HCT116 (cell line): ENCODE results near the gene SAMD4B. TPM values are rescaled to one million over a fixed set of nuclear protein-coding genes. Genes with fewer than 3 reads are reported as not detected.

Source experiments
- ATAC-seq: fragments of 200-7000 bp; cut with Tn5 transposase; 2 replicates; pipeline ENCODE4 v1.9.1; 2020; ENCODE audit warnings: mild to moderate bottlenecking, moderate library complexity
- BruUV-seq: library from RNA; stranded (reverse); fragments of 400-500 nt; replicated peaks from 2 replicates; lab custom pipeline; 2021; lab: Mats Ljungman, UMichigan
- CTCF ChIA-PET: fragments of 300-600 bp; sonication (Branson Sonifier 250); formaldehyde crosslinking; loops from one replicate; lab custom pipeline; 2021; ENCODE audit warnings: antibody characterized with exemption; lab: Charles Lee
- POLR2A ChIA-PET: fragments of 300-600, 350-600 bp; sonication (Branson Sonifier 250); formaldehyde crosslinking; loops from one replicate; lab custom pipeline; 2021; ENCODE audit warnings: antibody characterized with exemption; lab: Charles Lee
- RAD21 ChIA-PET, 2 experiments: fragments of 300-600 bp; sonication (Branson Sonifier 250); formaldehyde crosslinking; loops; one replicate each; lab custom pipeline; 2023; ENCODE audit warnings: low total read pairs in 2 of 2; ENCODE audit not compliant: uncharacterized antibody in 2 of 2, unreplicated experiment in 2 of 2, low non-redundant PET in 1 of 2; lab: Charles Lee
- DNase-seq: peaks from one replicate; pipeline ENCODE4 v3.0.0-alpha.2; 2010; ENCODE audit warnings: low read depth, low spot score
- H2AFZ ChIP-seq: fragments of 200-600 bp; shearing (Covaris generic), sonication (generic); 2 replicates; pipeline ENCODE4 v1.6.1; 2017; ENCODE audit warnings: low read depth, mixed run types, mixed read lengths, antibody characterized with exemption, low read length; ENCODE audit not compliant: poor library complexity, severe bottlenecking
- H3K27ac ChIP-seq: 2 replicates; pipeline ENCODE4 v1.5.1; 2012; ENCODE audit warnings: low read depth, low read length
- H3K27me3 ChIP-seq: fragments of 200-600 bp; sonication (generic); 2 replicates; pipeline ENCODE4 v1.6.1; 2016; ENCODE audit warnings: mixed run types, low read length, mixed read lengths; ENCODE audit not compliant: insufficient read depth
- H3K36me3 ChIP-seq, 2 experiments: fragments of 200-500 bp in 1 of 2; fragments of 200-600 bp in 1 of 2; sonication (Bioruptor generic) in 1 of 2; sonication (generic) in 1 of 2; 2 replicates each; pipeline versions ENCODE4 v1.5.1 to v1.6.1; 2014 to 2016; ENCODE audit warnings: low read length in 2 of 2, inconsistent platforms in 1 of 2, mixed read lengths in 1 of 2, mixed run types in 1 of 2; ENCODE audit not compliant: insufficient read depth in 2 of 2, control insufficient read depth in 1 of 2
- H3K4me1 ChIP-seq, 2 experiments: fragments of 200-600 bp in 1 of 2; sonication (generic) in 1 of 2; 2 replicates each; pipeline versions ENCODE4 v1.5.1 to v1.6.1; 2012 to 2017; ENCODE audit warnings: low read length in 2 of 2, inconsistent platforms in 1 of 2, mild to moderate bottlenecking in 1 of 2, mixed read lengths in 1 of 2, mixed run types in 1 of 2, moderate library complexity in 1 of 2; ENCODE audit not compliant: insufficient read depth in 2 of 2, control insufficient read depth in 1 of 2
- H3K4me2 ChIP-seq: fragments of 200-600 bp; sonication (generic); 2 replicates; pipeline ENCODE4 v1.6.1; 2017; ENCODE audit warnings: mixed run types, low read length, mixed read lengths
- H3K4me3 ChIP-seq, 2 experiments: fragments of 200-600 bp in 1 of 2; sonication (generic) in 1 of 2; replicated peaks in 1 of 2; 2 replicates each; pipeline ENCODE4 v1.5.1; 2011 to 2016; ENCODE audit warnings: low read length in 2 of 2, control low read depth in 1 of 2, low read depth in 1 of 2, mild to moderate bottlenecking in 1 of 2, mixed read lengths in 1 of 2, mixed run types in 1 of 2
- H3K79me2 ChIP-seq: fragments of 200-600 bp; sonication (generic); 2 replicates; pipeline ENCODE4 v1.6.1; 2017; ENCODE audit warnings: mild to moderate bottlenecking, mixed run types, low read length, moderate library complexity, mixed read lengths; ENCODE audit not compliant: insufficient read depth
- H3K9ac ChIP-seq: fragments of 200-600 bp; sonication (generic); 2 replicates; pipeline ENCODE4 v1.6.1; 2016; ENCODE audit warnings: low read length, mixed read lengths
- H3K9me2 ChIP-seq: fragments of 200-600 bp; sonication (generic), shearing (Covaris generic); 2 replicates; pipeline ENCODE4 v1.6.1; 2017; ENCODE audit warnings: mixed run types, mild to moderate bottlenecking, moderate library complexity; ENCODE audit not compliant: insufficient read depth
- H3K9me3 ChIP-seq, 2 experiments: fragments of 200-500 bp in 1 of 2; fragments of 200-600 bp in 1 of 2; sonication (Bioruptor generic) in 1 of 2; sonication (generic) in 1 of 2; 2 replicates each; pipeline ENCODE4 v1.6.1; 2014 to 2017; ENCODE audit warnings: low read length in 2 of 2, mixed read lengths in 2 of 2, inconsistent platforms in 1 of 2, low read depth in 1 of 2, mild to moderate bottlenecking in 1 of 2, mixed run types in 1 of 2, moderate library complexity in 1 of 2; ENCODE audit not compliant: control insufficient read depth in 1 of 2, insufficient read depth in 1 of 2
- H4K20me1 ChIP-seq: fragments of 200-600 bp; sonication (generic), shearing (Covaris generic); 2 replicates; pipeline ENCODE4 v1.6.1; 2017; ENCODE audit warnings: mixed run types, mild to moderate bottlenecking, moderate library complexity; ENCODE audit not compliant: insufficient read depth
- ATF3 ChIP-seq: IDR thresholded peaks from 2 replicates; pipeline ENCODE4 v1.6.1; 2012
- CBX3 ChIP-seq: IDR thresholded peaks from 2 replicates; pipeline ENCODE4 v1.6.1; 2012; ENCODE audit warnings: low read depth
- CEBPB ChIP-seq: IDR thresholded peaks from 2 replicates; pipeline ENCODE4 v1.6.1; 2012; ENCODE audit warnings: low read depth
- EGR1 ChIP-seq: IDR thresholded peaks from 2 replicates; pipeline ENCODE4 v1.6.1; 2012; ENCODE audit warnings: low read depth
- ELF1 ChIP-seq: IDR thresholded peaks from 2 replicates; pipeline ENCODE4 v1.6.1; 2012; ENCODE audit warnings: low read depth, borderline replicate concordance
- EZH2 ChIP-seq: fragments of 200-600 bp; sonication (generic); IDR thresholded peaks from 2 replicates; pipeline ENCODE4 v1.6.1; 2017; ENCODE audit warnings: antibody characterized with exemption, mixed run types
- FOSL1 ChIP-seq: IDR thresholded peaks from 2 replicates; pipeline ENCODE4 v1.6.1; 2012; ENCODE audit warnings: low read depth
- JUND ChIP-seq: IDR thresholded peaks from 2 replicates; pipeline ENCODE4 v1.6.1; 2012
- POLR2A ChIP-seq: IDR thresholded peaks from 2 replicates; pipeline ENCODE4 v1.7.0; 2011; ENCODE audit warnings: borderline replicate concordance; ENCODE audit not compliant: insufficient read depth, insufficient read length; ENCODE audit errors: extremely low read depth
- POLR2AphosphoS5 ChIP-seq: IDR thresholded peaks from 2 replicates; pipeline ENCODE4 v1.6.1; 2011; ENCODE audit warnings: mild to moderate bottlenecking, low read depth, low read length, moderate library complexity
- RAD21 ChIP-seq: IDR thresholded peaks from 2 replicates; pipeline ENCODE4 v1.6.1; 2012; ENCODE audit warnings: low read depth, mild to moderate bottlenecking
- SIN3A ChIP-seq: IDR thresholded peaks from 2 replicates; pipeline ENCODE4 v1.6.1; 2012; ENCODE audit warnings: low read depth
- SP1 ChIP-seq: IDR thresholded peaks from 2 replicates; pipeline ENCODE4 v1.6.1; 2012; ENCODE audit warnings: low read depth
- SRF ChIP-seq: IDR thresholded peaks from 2 replicates; pipeline ENCODE4 v1.6.1; 2012; ENCODE audit warnings: low read depth
- TCF7L2 ChIP-seq: IDR thresholded peaks from 2 replicates; pipeline ENCODE4 v1.7.0; 2011; ENCODE audit warnings: borderline replicate concordance, inconsistent platforms; ENCODE audit not compliant: insufficient read depth, insufficient read length; ENCODE audit errors: extremely low read depth
- YY1 ChIP-seq: IDR thresholded peaks from 2 replicates; pipeline ENCODE4 v1.6.1; 2011; ENCODE audit warnings: low read length, low read depth, moderate library complexity, mild to moderate bottlenecking; ENCODE audit not compliant: insufficient replicate concordance; ENCODE audit errors: extremely low read depth
- ZFX ChIP-seq: fragments of 450-650 bp; IDR thresholded peaks from 2 replicates; pipeline ENCODE4 v1.6.1; 2017
- intact Hi-C: fragments of 100-400 bp; cut with micrococcal nuclease; formaldehyde crosslinking; loops from 2 replicates; pipeline ENCODE4 v1.10.0; 2022
- total RNA-seq: library from RNA; stranded (reverse); gene quantifications from one replicate; pipeline ENCODE4 v1.2.1, GENCODE V29; 2021; ENCODE audit not compliant: unreplicated experiment
- TF ChIP-seq, protein P1 (sequence below): IDR thresholded peaks from 2 replicates; pipeline ENCODE4 v1.6.1; 2012
- TF ChIP-seq, protein P2 (sequence below): IDR thresholded peaks from 2 replicates; pipeline ENCODE4 v1.6.1; 2011; ENCODE audit warnings: mild to moderate bottlenecking, low read length, moderate library complexity; ENCODE audit not compliant: insufficient replicate concordance; ENCODE audit errors: extremely low read depth

The SAMD4B gene
- total RNA-seq, 1 experiment from 2014 or later = 127 TPM

DNA sequence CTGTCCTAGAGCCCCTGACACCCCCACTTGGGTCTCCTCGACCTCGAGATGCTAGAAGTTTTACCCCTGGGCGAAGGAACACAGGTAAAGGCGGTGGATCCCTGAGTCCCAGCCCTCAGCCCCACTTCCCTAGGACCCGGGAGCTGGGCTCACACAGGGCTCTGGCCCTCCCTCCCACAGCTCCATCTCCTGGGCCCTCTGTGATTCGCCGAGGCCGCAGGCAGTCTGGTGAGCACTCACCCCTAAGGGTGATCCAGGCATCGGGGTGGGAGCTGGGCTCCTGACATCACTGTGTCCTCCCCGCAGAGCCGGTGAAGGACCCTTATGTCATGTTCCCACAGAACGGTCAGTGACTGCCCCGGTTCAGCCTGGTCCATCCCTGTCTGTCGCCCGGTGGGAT lies 78.5 kb downstream of the SAMD4B start:
- intact Hi-C loops = no loop called here
- RAD21 ChIA-PET = no interaction called here
- no peaks in the 10 kb centered on the region for H4K20me1 ChIP-seq
- no TSS peak for BruUV-seq
- CTCF ChIA-PET = interaction anchor here (1.3 kb wide), 1 partner anchor 23 kb away, joined by 4 read pairs; no protein-coding TSS in a partner anchor
- H3K4me3 ChIP-seq = no peak overlapping the region
- no peak overlapping the region for H2AFZ ChIP-seq
- no peaks in the 10 kb centered on the region for H3K27me3 ChIP-seq
- no peaks in the 10 kb centered on the region for H3K9me2 ChIP-seq
- POLR2A ChIA-PET = interaction anchor here (1.4 to 3.4 kb wide), 2 partner anchors 8 to 15 kb away, joined by 3 to 17 read pairs; partner anchors contain the start of gene RPS16
- 0 out of 4 replicates have a peak, but pooled peaks cover 0 to 4% of the 10 kb centered on the region in 2 experiments for H3K36me3 ChIP-seq
- H3K79me2 ChIP-seq = no peaks in the 10 kb centered on the region
- H3K4me1 ChIP-seq = peaks cover 0 to 4% of the 10 kb centered on the region in 2 experiments; a peak in 2 of 4 replicates
- no peaks in the 10 kb centered on the region for H3K9me3 ChIP-seq
- H3K4me2 ChIP-seq = no peak overlapping the region
- no peak overlapping the region for H3K9ac ChIP-seq
- ATAC-seq (no peak), DNase-seq (no peak)
- TF ChIP-seq YY1 (no peak), SRF (no peak), CBX3 (no peak), SIN3A (no peak), SP1 (no peak), POLR2A (no peak), CEBPB (no peak), ZFX (no peak), EGR1 (no peak), RAD21 (no peak), FOSL1 (no peak), ELF1 (no peak), ATF3 (no peak), TCF7L2 (no peak), JUND (no peak), EZH2 (no peak), POLR2AphosphoS5 (no peak)
- TF ChIP-seq, protein P1, sequence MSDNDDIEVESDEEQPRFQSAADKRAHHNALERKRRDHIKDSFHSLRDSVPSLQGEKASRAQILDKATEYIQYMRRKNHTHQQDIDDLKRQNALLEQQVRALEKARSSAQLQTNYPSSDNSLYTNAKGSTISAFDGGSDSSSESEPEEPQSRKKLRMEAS = no peak
- TF ChIP-seq, protein P2, sequence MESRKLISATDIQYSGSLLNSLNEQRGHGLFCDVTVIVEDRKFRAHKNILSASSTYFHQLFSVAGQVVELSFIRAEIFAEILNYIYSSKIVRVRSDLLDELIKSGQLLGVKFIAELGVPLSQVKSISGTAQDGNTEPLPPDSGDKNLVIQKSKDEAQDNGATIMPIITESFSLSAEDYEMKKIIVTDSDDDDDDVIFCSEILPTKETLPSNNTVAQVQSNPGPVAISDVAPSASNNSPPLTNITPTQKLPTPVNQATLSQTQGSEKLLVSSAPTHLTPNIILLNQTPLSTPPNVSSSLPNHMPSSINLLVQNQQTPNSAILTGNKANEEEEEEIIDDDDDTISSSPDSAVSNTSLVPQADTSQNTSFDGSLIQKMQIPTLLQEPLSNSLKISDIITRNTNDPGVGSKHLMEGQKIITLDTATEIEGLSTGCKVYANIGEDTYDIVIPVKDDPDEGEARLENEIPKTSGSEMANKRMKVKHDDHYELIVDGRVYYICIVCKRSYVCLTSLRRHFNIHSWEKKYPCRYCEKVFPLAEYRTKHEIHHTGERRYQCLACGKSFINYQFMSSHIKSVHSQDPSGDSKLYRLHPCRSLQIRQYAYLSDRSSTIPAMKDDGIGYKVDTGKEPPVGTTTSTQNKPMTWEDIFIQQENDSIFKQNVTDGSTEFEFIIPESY = no peak
- H3K27ac ChIP-seq = no peak overlapping the region
